H1 (cell line): Measurements from ENCODE around the gene PRR30. TPM values are rescaled to one million over a fixed set of nuclear protein-coding genes. Genes with fewer than 3 reads are reported as not detected.
A peak's percentile ranks its signal among the peaks of the same experiment; 100 is the strongest.

ENCODE experiments used
- CTCF ChIA-PET: fragments of 300-600 bp; sonication (Branson Sonifier 250); formaldehyde crosslinking; loops from one replicate; lab custom pipeline; 2021; ENCODE audit not compliant: partially characterized antibody; lab: Charles Lee
- POLR2A ChIA-PET: fragments of 300-600 bp; sonication (Branson Sonifier 250); formaldehyde crosslinking; loops from one replicate; lab custom pipeline; 2021; ENCODE audit warnings: inconsistent platforms; ENCODE audit not compliant: partially characterized antibody; lab: Charles Lee
- DNase-seq, 2 experiments: peaks; one replicate each; pipeline versions ENCODE4 v3.0.0 to v3.0.0-alpha.2; 2010 to 2022; ENCODE audit warnings: low spot score in 2 of 2, low read depth in 1 of 2, mixed read lengths in 1 of 2
- FAIRE-seq: peaks from 2 replicates; lab custom pipeline; 2011; peaks lifted over from hg19 to GRCh38; lab: Jason Lieb, UNC
- H2AFZ ChIP-seq: 2 replicates; pipeline ENCODE4 v1.8.1; 2012; ENCODE audit warnings: low read length, inconsistent platforms
- H2AK5ac ChIP-seq: 2 replicates; pipeline ENCODE4 v1.6.1; 2013; ENCODE audit warnings: low read depth, low read length
- H2BK120ac ChIP-seq: replicated peaks from 2 replicates; pipeline ENCODE3; 2013; ENCODE audit warnings: low read depth, low read length, inconsistent platforms
- H2BK12ac ChIP-seq: 2 replicates; pipeline ENCODE4 v1.6.1; 2013; ENCODE audit warnings: low read depth, low read length
- H2BK15ac ChIP-seq: 2 replicates; pipeline ENCODE4 v1.6.1; 2013; ENCODE audit warnings: low read length
- H2BK20ac ChIP-seq: 2 replicates; pipeline ENCODE4 v1.6.1; 2013; ENCODE audit warnings: low read length
- H2BK5ac ChIP-seq: 2 replicates; pipeline ENCODE4 v1.6.1; 2013; ENCODE audit warnings: low read depth, low read length
- H3K14ac ChIP-seq: 2 replicates; pipeline ENCODE4 v1.6.1; 2013; ENCODE audit warnings: inconsistent platforms; ENCODE audit not compliant: insufficient read length
- H3K18ac ChIP-seq: 2 replicates; pipeline ENCODE4 v1.6.1; 2013; ENCODE audit warnings: low read length; ENCODE audit errors: extremely low read depth
- H3K23ac ChIP-seq: 2 replicates; pipeline ENCODE4 v1.6.1; 2013; ENCODE audit warnings: inconsistent platforms; ENCODE audit not compliant: insufficient read length
- H3K23me2 ChIP-seq: 2 replicates; pipeline ENCODE4 v1.6.1; 2013; ENCODE audit warnings: low read depth, low read length
- H3K27ac ChIP-seq: 2 replicates; pipeline ENCODE4 v1.6.1; 2011; ENCODE audit warnings: low read depth, low read length, inconsistent platforms
- H3K27me3 ChIP-seq, 4 experiments: replicated peaks in 1 of 4; 1 replicate in 1 of 4; 2 replicates in 3 of 4; pipeline versions ENCODE4 v1.6.1 to v1.8.1; 2011 to 2013; ENCODE audit warnings: low read length in 3 of 4, mild to moderate bottlenecking in 3 of 4, inconsistent platforms in 2 of 4, mixed read lengths in 2 of 4, moderate library complexity in 1 of 4; ENCODE audit not compliant: control insufficient read depth in 3 of 4, insufficient read depth in 3 of 4; ENCODE audit errors: extremely low read depth in 1 of 4
- H3K36me3 ChIP-seq, 4 experiments: 2 replicates each; pipeline versions ENCODE4 v1.6.1 to v1.8.1; 2011 to 2013; ENCODE audit warnings: mild to moderate bottlenecking in 4 of 4, low read length in 3 of 4, moderate library complexity in 2 of 4, control low read depth in 1 of 4, inconsistent platforms in 1 of 4; ENCODE audit not compliant: insufficient read depth in 4 of 4, control insufficient read depth in 2 of 4
- H3K4ac ChIP-seq: replicated peaks from 2 replicates; pipeline ENCODE3; 2013; ENCODE audit warnings: low read length, low read depth, mixed read lengths, inconsistent platforms; ENCODE audit not compliant: insufficient read length
- H3K4me1 ChIP-seq, 4 experiments: replicated peaks in 1 of 4; 1 replicate in 1 of 4; 2 replicates in 3 of 4; pipeline versions ENCODE4 v1.6.1 to v1.8.1; 2011 to 2013; ENCODE audit warnings: low read length in 3 of 4, inconsistent platforms in 2 of 4, mixed read lengths in 1 of 4; ENCODE audit not compliant: insufficient read depth in 4 of 4, control insufficient read depth in 3 of 4
- H3K4me2 ChIP-seq, 2 experiments: 2 replicates each; pipeline versions ENCODE4 v1.6.1 to v1.8.1; 2011 to 2013; ENCODE audit warnings: low read depth in 2 of 2, low read length in 2 of 2, control low read depth in 1 of 2, inconsistent platforms in 1 of 2, mild to moderate bottlenecking in 1 of 2; ENCODE audit not compliant: insufficient read depth in 1 of 2
- H3K4me3 ChIP-seq, 4 experiments: fragments of 200-600, 300-600 bp in 1 of 4; sonication (generic), shearing (Covaris generic), sonication (Bioruptor Twin) in 1 of 4; 2 replicates each; pipeline versions ENCODE4 v1.5.1 to v1.8.1; 2011 to 2016; ENCODE audit warnings: low read length in 4 of 4, low read depth in 3 of 4, control low read depth in 2 of 4, inconsistent platforms in 2 of 4, mild to moderate bottlenecking in 2 of 4, mixed read lengths in 1 of 4, moderate library complexity in 1 of 4; ENCODE audit not compliant: insufficient read depth in 2 of 4; ENCODE audit errors: extremely low read depth in 1 of 4
- H3K56ac ChIP-seq: replicated peaks from 2 replicates; pipeline ENCODE3; 2013; ENCODE audit warnings: low read depth, mild to moderate bottlenecking, mixed read lengths, low read length, inconsistent platforms; ENCODE audit not compliant: insufficient read length
- H3K79me1 ChIP-seq: 2 replicates; pipeline ENCODE4 v1.6.1; 2013; ENCODE audit warnings: low read depth, low read length, control low read depth
- H3K79me2 ChIP-seq, 2 experiments: 2 replicates each; pipeline versions ENCODE4 v1.6.1 to v1.8.1; 2012 to 2013; ENCODE audit warnings: low read length in 2 of 2, mild to moderate bottlenecking in 2 of 2, inconsistent platforms in 1 of 2; ENCODE audit not compliant: insufficient read depth in 2 of 2, control insufficient read depth in 1 of 2
- H3K9ac ChIP-seq, 4 experiments: replicated peaks in 1 of 4; 1 replicate in 1 of 4; 2 replicates in 3 of 4; pipeline versions ENCODE4 v1.6.1 to v1.8.1; 2011 to 2013; ENCODE audit warnings: low read depth in 3 of 4, low read length in 3 of 4, control low read depth in 2 of 4, mild to moderate bottlenecking in 2 of 4, moderate library complexity in 2 of 4, inconsistent platforms in 1 of 4; ENCODE audit errors: extremely low read depth in 1 of 4
- H3K9me3 ChIP-seq, 2 experiments: 2 replicates each; pipeline versions ENCODE4 v1.6.1 to v1.8.1; 2012 to 2013; ENCODE audit warnings: mild to moderate bottlenecking in 2 of 2, moderate library complexity in 2 of 2, control low read depth in 1 of 2, inconsistent platforms in 1 of 2, low read depth in 1 of 2, low read length in 1 of 2, mixed read lengths in 1 of 2; ENCODE audit not compliant: insufficient read depth in 2 of 2
- H4K20me1 ChIP-seq, 2 experiments: replicated peaks in 1 of 2; 2 replicates each; pipeline versions ENCODE3 to v1.8.1; 2011 to 2013; ENCODE audit warnings: inconsistent platforms in 2 of 2, low read length in 2 of 2, mild to moderate bottlenecking in 1 of 2; ENCODE audit not compliant: insufficient read depth in 2 of 2, control insufficient read depth in 1 of 2
- H4K5ac ChIP-seq: 2 replicates; pipeline ENCODE4 v1.6.1; 2013; ENCODE audit warnings: low read length, low read depth, mixed read lengths, inconsistent platforms; ENCODE audit not compliant: insufficient read length
- H4K8ac ChIP-seq: 2 replicates; pipeline ENCODE4 v1.8.0; 2013; ENCODE audit warnings: mild to moderate bottlenecking, moderate library complexity, low read length, inconsistent platforms; ENCODE audit not compliant: insufficient read depth; ENCODE audit errors: extremely low read depth
- H4K91ac ChIP-seq: replicated peaks from 2 replicates; pipeline ENCODE3; 2013; ENCODE audit warnings: low read length, mixed read lengths, inconsistent platforms; ENCODE audit not compliant: insufficient read length
- BACH1 ChIP-seq: IDR thresholded peaks from 2 replicates; pipeline ENCODE4 v1.6.1; 2012; ENCODE audit warnings: low read length, improper control_type of control experiment
- MAFK ChIP-seq: IDR thresholded peaks from 2 replicates; pipeline ENCODE4 v1.6.1; 2012; ENCODE audit warnings: low read depth, mild to moderate bottlenecking, improper control_type of control experiment, low read length
- SAP30 ChIP-seq: fragments of 300-600 bp; sonication (generic); IDR thresholded peaks from 2 replicates; pipeline ENCODE4 v1.7.1; 2012; ENCODE audit warnings: low read length, moderate library complexity, mild to moderate bottlenecking, inconsistent platforms; ENCODE audit not compliant: insufficient read depth, insufficient replicate concordance
- WGBS, 2 experiments: shearing (Covaris generic) in 1 of 2; methylation state at CpG; one replicate each; pipeline versions ENCODE4 v1.1.6 to v1.1.7; 2013 to 2015; ENCODE audit warnings: low lambda C conversion rate in 2 of 2, mixed read lengths in 2 of 2, inconsistent platforms in 1 of 2, low coverage in 1 of 2, missing lambda C conversion rate in 1 of 2; ENCODE audit not compliant: insufficient replicate concordance in 2 of 2, insufficient coverage in 1 of 2, insufficient read length in 1 of 2; ENCODE audit errors: extremely low coverage in 1 of 2, missing lambda C conversion rate in 1 of 2; 5-methylcytosine and 5-hydroxymethylcytosine counted together
- polyA plus RNA-seq, 7 experiments: library from polyadenylated mRNA; depleted of rRNA in 3 of 7; stranded (reverse) in 5 of 7; unstranded in 2 of 7; fragments of >200 nt in 5 of 7; fragments of 200-250 nt in 2 of 7; gene quantifications; 1 replicate in 5 of 7; 2 replicates in 1 of 7; 4 replicates in 1 of 7; pipeline versions ENCODE4 v1.2.1 to v1.2.3, GENCODE V29; 2011 to 2013; ENCODE audit warnings: missing spikeins in 2 of 7, mixed read lengths in 2 of 7
- total RNA-seq: library from RNA; stranded (reverse); fragmentation: NEBNext Ultra II Directional; extraction: Animal tissue kit (Norgen Biotek cat#: 25700); gene quantifications from 2 replicates; pipeline ENCODE4 v1.2.1, GENCODE V29; 2021

The PRR30 gene
- total and polyA plus RNA-seq, 2 of the 8 experiments (the other 6 are each of a cell fraction or from before 2014, with no cell fraction given) = not detected

DNA sequence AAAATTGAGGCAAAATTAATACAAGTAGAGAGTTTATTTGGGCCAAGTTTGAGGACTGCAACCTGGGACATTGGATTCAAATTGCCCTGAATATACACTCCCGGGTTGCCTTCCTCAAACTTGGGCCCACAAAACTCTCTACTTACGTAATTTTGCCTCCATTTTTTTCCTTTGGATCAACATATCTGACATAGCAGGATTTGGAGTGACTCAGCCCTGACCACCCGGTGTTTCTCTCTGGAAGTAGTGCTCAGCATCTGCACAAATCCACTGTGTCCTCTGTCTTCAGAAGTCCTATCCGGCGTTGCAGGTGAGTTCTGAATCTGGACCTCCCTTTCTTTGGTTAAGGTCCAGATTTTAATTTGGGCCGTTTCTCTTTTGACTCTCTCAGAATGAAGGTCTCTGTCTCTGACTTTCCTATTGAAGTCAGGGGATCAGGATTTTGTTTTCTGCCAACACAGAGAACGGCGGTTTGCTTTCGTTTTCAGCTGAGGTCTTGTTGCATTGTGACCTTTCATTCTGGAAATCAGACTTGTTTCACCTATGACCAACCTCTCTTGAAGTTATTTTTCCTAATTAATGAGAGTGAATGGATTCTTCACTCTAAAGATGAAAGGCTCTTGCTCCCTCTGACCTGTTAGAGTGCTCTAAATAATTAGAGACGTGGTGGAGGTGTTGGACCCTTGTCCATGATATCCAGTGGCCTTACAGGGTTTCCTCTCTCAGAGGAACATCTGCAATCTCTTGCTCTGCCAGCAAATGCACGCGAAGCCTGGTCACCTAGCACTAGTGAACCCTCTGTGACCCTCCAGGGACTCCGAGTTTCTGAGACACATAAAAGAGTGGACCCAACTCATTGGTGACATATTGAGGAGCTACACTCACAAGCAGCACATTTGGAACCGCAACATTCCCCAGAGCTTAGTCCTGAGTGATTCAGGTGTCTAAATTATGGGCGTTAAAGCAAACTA, 23.2 kb upstream of the PRR30 start:
- 92% methylated on average over 15 of the region's 15 CpGs; no CpG with 5 or more reads in 1 of the 2 experiments for WGBS, 2 experiments
- no peak overlapping the region for H2BK20ac ChIP-seq
- no peaks in the 10 kb centered on the region for H3K23me2 ChIP-seq
- ChIA-PET CTCF (interaction anchor here (1.0 kb wide), 1 partner anchor 28 kb away, joined by 3 read pairs; the partner anchor contains the start of gene PREB), POLR2A (interaction anchor here (2.0 kb wide), 1 partner anchor 8 kb away, joined by 6 read pairs; no protein-coding TSS in a partner anchor)
- no peak overlapping the region for H3K56ac ChIP-seq
- DNase-seq = no peak
- peak overlapping the region; percentile 43 for H2BK120ac ChIP-seq
- no peak overlapping the region for H2AFZ ChIP-seq
- H2AK5ac ChIP-seq = no peak overlapping the region
- no peak overlapping the region for H3K4ac ChIP-seq
- no peaks in the 10 kb centered on the region for H3K27me3 ChIP-seq
- no peak overlapping the region for H3K23ac ChIP-seq
- no peak overlapping the region for H3K4me2 ChIP-seq
- no peaks in the 10 kb centered on the region for H3K79me2 ChIP-seq
- TF ChIP-seq BACH1 = peak; percentile 69; the same call in 1 of the 2 replicates
- TF ChIP-seq MAFK = 0 out of 2 replicates have a peak, but pooled peaks have one; percentile 6
- no peak for TF ChIP-seq SAP30
- no peak overlapping the region for H4K5ac ChIP-seq
- H4K20me1 ChIP-seq = no peaks in the 10 kb centered on the region
- no peak overlapping the region for H4K8ac ChIP-seq
- H3K4me1 ChIP-seq = no peaks in the 10 kb centered on the region; a peak in 4 of 7 replicates
- H2BK5ac ChIP-seq = no peak overlapping the region
- H3K18ac ChIP-seq = no peak overlapping the region; the same call in 1 of the 2 replicates
- FAIRE-seq = no peak
- H3K14ac ChIP-seq = no peak overlapping the region
- no peak overlapping the region for H3K9ac ChIP-seq
- H2BK15ac ChIP-seq = no peak overlapping the region
- no peaks in the 10 kb centered on the region for H3K79me1 ChIP-seq
- H4K91ac ChIP-seq = no peak overlapping the region
- H3K9me3 ChIP-seq = no peaks in the 10 kb centered on the region
- H2BK12ac ChIP-seq = no peak overlapping the region; the same call in 1 of the 2 replicates
- no peak overlapping the region for H3K27ac ChIP-seq
- no peaks in the 10 kb centered on the region for H3K36me3 ChIP-seq
- no peak overlapping the region for H3K4me3 ChIP-seq
